ENCODE data around the gene ANO8.
"Not testable (repeated sequence)": the region's sequence is repeated elsewhere in the genome, so short reads cannot be mapped to it uniquely, and the experiment has no call there.

ANO8 gene

DNA sequence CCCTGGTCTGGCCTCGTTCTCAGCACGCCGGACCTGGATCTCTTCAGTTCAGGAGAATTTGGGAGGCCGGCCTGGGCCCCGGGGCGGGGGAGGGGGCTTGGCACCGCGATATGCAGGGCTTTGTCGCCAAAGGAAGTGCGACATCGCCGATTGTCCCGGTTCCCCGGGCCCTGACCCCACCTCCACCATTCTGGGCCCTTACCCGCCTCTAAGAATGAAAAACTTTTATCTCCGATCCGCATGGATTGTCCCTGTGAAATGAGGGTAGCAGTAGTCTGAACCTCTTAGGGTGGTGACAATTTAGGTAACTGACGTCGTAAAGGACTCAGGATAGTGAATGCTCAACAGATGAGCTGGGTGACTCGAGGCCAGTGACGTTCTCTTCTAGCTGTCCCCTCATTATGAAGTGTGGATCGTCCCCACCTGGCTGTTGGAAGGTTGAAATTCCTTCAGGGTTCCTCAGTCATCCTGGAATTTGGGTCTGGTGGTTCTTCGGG is 24.6 kb downstream of the ANO8 start:
- no peak for DNase-seq

DNA sequence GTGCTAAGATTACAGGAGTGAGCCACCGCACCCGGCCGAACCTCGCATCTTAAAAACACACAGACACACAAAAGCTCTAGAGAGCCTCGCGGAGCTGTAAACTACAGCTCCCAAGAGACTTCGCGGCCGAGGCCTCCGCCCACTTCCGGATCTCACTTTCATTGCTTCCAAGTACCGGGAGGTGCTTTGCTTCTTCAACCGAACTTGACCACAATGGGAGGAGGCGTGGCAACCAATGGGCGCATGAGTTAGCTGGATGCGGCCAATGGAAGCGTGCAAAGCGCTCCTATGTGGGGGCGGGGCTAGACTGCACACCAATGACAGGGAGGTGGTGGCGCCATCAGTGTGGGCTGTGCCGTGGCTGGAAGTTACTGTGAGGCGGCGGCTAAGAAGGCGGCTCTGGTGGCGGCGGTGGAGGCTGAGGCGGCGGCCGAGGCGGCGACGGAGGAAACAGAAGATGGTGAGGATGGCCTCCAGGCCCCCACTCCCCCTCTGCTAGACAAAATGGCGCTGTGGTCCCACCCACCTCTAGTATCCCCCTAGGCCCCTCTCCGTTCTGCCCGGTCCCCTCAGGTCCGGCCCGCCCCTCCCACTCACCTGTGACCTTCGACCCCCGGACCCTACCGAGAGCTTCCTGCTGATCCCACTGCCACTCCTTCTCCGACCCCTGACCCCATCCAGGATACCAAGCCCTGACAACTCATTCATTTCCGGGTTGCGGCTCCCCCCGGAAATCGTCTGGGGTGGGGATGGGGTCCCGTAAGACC is 25.3 kb downstream of the ANO8 start, which contains the start of gene DDA1:
DDA1 (plus strand) TSS at position 366 of the 767 bp plus-strand sequence; CDS start at position 458, 92 bp downstream.
- peak; percentile 99 for DNase-seq

DNA sequence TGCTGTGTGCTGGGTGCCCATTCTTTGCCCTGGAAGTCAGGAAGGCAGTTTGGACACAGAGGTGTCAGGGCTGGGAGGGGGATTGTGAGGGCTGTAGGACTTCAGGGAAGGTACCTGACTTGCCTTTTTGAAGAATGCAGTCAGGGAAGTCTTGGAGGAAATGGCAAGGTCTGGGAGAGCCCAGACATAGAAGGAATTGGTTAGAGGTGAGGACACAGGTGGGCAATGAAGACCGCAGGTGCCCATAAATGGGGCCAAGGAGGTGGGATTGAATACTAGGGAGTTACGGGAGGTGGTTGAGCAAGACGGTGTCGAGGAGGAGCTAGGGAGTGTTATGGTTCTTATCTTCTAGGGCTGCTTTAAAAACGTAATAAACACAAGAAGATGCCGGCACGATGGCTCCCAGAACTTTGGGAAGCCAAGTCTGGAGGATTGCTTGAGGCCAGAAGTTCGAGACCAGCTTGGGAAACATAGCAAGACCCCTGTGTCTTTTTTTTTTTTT is 26.7 kb downstream of the ANO8 start:
- no peak for DNase-seq

DNA sequence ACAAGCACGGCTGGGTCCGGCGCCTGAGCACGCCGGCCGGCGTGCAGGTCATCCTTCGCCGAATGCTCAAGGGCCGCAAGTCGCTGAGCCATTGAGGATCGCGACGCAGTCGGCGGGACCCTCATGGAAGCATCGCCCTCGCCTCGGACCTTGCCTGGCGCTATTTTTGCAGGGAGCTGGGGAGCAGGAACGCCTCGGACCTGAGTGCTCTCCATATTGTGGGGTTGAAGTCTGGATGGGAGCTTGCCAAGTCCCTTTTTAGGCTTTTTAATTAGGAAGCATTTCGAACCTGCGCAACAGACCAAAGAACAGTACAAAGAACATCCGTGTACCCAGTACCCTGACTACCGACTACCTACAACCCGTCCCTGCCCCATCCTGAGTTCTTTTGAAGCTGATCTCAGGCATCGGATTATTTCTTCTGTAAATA is 28.4 kb downstream of the ANO8 start:
- DNase-seq = no peak

DNA sequence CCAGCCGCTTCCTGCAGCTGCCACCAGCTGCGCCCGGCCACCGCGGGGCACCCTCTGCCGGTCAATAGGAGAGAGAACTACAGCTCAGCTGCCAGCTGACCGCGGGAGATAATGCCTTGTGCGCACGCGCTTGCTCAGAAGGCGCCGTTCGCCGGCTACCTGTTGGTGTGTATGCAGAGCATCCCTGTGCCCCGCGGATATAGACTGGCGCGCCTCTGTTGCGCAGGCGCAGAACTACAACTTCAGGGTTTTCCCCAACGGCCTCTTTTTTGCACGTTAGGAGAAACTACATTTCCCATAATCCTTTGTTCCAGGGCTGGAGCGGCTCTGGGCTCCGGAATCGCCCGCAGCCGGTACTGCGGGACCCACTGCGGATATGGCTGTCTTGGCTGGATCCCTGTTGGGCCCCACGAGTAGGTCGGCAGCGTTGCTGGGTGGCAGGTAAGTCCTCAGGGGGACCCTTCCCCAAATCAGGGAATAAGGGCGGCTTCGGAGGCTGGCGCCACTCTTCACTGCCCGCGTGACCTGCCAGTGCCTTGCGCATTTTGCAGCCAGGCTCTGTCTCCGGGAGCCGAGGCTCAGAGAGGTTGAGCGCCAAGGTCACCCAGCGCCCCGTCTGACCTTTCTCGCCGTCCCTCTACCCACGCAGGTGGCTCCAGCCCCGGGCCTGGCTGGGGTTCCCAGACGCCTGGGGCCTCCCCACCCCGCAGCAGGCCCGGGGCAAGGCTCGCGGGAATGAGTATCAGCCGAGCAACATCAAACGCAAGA is 29.0 kb downstream of the ANO8 start, which contains the start of gene MRPL34:
MRPL34 (plus strand) TSS at position 356 of the 768 bp plus-strand sequence; CDS start at position 377, 21 bp downstream.
- peak; percentile 89 to 93 for DNase-seq

DNA sequence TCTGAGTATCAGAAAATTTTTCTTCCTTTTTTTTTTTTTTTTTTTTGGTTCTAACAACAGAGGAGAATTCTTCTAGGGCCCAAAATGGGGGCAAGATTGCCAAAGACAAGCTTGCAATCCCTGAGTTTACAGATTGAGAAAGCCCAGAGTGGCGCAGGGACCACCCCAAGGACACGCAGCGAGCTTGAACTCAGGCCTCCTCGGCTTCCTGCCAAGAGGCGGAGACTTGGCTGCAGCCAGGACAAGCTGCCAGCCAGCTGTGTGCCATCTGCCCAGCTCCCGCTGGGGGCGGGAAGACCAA is 29.5 kb downstream of the ANO8 start:
- DNase-seq = no peak

DNA sequence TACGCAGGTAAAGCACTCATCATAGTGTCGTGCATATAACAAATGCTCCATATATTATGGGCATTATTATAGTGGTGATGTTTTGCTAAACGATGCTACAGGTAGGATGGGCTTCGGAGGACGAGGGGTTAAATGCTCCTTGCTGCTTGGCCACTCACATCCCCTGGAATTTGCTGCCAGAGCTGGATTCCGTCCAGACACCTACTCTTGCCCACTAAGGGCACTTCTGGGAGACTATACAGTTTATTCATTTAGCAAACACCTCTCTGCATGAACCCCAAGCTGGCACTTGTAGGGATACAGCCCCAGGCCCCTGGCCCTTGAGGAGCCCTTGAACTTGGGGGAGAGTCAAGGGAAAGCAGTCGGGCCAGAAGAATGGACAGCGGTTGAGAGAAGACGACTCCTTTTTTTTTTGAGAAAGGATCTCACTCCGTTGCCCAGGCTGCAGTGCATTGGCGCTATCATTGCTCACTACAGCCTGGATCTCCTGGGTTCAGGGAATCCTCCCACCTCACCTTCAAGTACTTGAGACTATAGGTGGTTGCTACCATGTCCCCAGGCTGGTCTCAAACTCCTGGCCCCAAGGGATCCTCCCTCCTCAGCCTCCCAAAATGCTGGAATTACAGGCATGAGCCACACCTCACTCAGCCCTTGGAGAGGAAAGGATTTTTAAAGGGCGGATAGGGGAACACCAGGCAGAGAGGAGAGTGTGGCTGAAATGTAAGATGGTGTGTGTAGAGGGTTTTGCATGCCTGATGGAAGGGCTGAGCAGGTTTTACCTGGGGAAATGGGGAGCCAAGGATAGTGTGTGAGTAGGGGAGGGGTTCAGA is 30.1 kb downstream of the ANO8 start:
- DNase-seq = no peak

DNA sequence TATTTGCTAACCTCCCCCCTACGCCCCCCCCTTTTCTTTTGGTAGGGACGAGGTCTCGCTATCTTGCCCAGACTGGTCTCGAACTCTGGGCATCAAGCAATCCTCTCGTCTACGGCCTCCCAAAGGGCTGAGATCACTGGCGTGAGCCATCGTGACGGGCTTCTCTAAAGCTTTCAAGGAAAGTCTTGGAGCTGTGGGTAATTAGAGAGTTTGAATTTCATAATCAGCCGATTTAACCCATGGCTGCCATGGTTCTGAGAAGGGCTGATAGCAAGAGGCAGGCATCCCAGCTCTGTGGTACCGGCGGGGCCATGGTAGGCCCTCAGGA is 30.8 kb downstream of the ANO8 start:
- DNase-seq = no peak

DNA sequence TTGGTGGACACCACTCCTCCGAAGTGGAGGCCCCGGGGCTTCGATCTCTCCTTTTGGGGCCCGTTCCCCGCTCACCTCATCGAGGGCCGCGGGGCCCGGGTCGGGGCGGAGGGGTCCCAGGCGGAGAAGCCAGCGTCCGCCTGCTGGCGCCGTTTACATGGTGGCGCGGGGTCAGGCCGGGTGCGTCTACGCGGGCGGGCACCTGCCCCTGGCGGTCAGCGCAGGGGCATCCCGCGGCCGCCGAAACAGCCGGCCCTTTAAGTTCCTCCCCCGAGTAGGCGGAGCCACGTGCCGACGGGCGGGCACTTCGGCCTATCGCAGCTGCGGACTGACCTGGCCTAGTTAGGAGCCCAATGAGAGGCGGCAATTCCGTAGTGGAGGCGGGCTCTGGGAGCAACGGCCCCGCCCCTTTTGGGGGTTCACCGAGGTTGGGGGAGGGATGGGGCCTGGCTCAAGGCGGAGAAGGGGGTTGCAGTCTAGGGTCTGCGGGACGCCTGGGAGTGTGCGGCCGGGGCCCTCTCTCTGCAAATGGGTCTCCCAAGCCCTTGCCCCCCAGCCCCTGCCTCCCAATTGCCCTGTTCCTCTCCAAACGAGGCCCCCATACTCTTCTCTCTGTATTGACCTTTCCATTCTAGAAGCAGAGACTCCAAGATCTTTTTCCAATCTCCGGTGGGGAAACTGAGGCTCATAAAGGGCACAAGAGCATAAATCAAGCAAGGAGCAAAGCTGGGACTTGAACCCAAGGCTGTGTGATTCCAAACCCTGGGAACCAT is 31.3 kb downstream of the ANO8 start, which contains the start of gene ABHD8:
ABHD8 (minus strand) TSS at position 259 of the 773 bp plus-strand sequence. CDS start 1,809 bp downstream, outside the sequence.
- peak; percentile 91 to 92 for DNase-seq

DNA sequence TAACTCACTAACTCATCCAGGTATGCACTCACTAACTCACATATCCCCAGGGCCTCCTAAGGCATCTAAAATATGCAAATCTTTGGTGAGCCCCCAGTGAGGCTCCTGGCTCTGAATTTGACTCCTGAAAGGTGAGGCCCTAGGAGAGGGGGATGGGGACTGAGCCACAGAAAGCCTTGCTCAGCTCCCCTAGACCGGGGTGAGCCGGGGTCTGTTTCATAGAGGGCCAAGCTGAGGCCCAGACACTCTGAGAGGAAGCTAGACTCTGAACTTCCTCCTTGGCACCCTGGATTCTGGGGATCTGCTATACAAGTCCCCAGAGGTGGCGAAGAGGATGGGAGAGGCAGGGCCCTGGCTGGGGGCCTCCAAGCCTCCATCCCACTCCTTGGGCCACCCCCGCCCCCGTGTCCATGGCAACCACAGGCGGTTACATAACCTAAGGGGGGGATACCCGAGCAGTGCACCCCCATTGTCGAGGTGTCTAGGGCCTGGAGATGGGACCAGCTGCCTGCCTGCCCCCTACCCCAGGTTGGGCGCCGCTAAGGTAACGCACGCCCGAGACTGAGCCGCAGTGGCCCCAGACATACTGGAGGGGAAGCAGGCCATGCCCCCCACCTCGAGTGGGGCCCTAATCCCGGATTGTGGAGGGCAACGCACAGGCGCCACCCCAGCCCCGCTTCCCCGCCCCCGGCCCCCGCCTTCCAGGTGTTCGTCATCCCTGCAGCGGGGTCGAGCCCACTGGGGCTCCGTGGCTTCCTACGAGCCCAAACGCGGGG is 32.1 kb downstream of the ANO8 start:
- DNase-seq = peak; percentile 37

DNA sequence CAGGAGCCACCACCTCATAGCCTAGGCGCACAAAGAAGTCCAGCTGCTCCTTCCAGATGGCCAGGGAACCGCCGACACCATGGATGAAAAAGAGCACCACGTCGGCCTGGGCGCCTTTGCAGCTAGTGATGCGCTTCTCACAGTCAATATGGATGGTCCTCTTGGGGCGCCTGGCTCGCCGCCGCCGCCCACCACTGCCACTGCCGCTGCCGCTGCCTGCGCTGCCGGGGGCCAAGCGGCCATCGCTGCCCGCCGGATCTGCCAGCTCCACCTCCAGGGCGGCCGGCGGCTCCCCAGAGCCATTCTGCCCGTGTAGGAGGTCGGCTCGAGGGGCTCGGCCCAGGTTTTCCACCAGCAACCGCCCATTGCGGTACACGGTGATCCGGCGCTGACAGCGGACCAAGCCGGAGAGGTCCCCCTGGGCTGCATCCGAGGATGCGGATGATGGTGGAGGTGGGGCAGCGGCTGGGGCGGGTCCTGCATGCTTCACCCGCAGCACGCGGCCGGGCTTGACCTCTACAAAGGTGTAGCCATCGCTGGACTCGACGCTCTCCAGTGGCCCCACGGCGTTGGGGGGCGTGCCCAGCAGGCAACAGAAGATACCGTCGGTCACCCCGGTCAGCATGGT is 33.5 kb downstream of the ANO8 start:
- no peak for DNase-seq

DNA sequence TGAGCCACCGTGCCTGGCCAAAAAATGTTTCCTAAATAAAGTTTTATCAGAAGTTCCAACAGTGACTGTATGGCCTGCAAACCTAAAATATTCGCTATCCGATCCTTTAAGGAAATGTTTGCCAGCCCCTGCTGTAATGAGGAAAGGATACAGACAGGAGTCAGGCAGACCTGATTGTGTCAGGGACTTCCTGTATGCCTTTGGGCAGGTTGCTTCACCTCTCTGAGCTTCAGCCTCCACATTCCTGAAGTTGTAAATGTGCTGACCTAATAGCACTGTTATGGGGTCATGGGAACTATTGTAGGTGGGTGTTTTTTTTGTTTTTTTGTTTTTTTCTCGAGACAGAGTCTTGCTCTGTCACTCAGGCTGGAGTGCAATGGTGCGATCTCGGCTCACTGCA is 37.7 kb downstream of the ANO8 start:
- no peak for DNase-seq

DNA sequence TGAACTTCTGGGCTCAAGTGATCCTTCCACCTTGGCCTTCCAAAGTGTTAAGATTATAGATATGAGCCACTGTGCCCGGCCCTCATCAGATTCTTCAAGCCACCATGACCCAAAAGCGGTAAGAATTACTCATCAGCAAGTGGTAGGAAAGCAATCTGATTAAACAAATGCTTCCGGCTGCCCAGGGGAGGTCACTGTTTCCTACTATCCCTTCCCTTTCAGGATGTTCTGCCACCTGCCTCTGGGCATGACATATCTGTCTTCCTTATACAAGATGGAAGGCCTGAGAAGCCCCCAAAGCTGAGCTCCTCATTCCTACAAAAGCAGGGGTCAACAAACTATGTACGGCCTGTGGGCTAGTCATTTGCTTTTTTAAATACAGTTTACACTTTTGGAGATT is 38.4 kb downstream of the ANO8 start:
- no peak for DNase-seq

DNA sequence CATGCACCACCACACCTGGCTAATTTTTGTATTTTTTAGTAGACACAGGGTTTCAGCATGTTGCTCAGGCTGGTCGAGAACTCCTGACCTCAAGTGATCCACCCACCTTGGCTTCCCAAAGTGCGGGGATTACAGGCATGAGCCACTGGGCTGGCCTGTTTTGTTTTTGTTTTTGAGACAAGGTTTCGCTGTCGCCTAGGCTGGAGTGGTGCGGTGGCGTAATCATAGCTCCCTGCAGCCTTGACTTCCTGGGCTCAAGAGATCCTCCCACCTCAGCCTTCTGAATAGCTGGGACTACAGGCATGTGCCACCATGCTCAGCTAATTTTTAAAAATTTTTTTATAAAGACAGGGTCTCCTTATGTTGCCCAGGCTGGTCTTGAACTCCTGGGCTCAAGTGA is 39.1 kb downstream of the ANO8 start:
- DNase-seq = not testable (repeated sequence)

DNA sequence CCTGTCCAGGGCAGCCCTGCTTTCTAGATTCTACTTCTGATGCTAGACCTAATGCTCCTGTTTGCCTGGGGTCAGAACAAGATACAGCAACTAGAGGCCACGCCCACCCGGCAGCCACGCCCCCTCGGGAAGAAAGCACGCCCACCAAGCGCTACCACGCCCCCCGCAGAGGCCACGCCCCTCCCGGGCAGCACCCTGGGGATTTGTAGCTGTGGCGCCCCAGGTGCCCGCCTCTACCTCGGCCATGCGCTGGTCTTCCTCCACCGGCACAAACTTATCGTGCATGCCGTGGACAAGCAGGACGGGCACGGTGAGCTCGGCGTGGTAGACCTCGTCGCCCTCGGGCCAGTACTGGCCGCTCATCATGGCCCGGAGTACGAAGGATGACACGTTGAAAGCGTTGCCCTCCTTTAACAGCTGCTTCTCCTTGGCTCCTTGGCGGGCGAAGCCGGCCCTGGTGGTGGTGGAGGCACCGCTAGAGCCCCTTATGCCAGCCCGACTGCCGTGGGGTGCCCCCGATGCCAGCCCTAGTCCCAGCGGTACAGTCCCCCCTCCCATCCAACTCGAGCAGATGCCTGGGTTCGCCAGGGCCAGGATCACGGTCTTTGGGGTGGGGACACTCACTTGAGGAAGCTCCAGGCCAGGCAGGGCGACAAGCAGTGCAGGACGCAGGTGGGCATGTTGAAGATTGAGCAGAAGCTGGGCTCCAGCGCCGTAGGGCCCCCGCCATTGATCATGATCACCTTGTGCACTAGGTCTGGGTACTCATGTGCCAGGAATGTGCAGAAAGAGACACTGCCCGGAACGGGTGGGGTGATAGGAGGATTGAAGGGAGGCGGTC is 40.4 kb downstream of the ANO8 start:
- peak; percentile 32 to 50 for DNase-seq

DNA sequence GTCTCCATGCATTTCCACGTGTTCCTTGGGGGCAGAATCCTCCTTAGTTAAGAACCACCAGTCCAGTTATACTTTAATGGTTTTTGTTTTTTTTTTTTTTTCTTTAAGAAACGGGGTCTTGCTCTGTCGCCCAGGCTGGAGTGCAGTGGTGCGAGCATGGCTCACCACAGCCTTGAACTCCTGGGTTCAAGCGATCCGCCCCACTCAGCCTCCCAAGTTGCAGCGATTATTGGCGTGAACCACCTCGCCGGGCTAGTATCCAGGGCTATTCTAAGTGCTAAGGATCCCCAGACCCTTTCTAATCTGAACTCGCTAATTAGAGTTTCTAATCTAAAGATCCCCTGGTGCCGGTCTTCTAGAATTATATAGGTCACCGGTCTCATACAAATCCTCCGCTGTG is 41.0 kb downstream of the ANO8 start:
- no peak for DNase-seq

DNA sequence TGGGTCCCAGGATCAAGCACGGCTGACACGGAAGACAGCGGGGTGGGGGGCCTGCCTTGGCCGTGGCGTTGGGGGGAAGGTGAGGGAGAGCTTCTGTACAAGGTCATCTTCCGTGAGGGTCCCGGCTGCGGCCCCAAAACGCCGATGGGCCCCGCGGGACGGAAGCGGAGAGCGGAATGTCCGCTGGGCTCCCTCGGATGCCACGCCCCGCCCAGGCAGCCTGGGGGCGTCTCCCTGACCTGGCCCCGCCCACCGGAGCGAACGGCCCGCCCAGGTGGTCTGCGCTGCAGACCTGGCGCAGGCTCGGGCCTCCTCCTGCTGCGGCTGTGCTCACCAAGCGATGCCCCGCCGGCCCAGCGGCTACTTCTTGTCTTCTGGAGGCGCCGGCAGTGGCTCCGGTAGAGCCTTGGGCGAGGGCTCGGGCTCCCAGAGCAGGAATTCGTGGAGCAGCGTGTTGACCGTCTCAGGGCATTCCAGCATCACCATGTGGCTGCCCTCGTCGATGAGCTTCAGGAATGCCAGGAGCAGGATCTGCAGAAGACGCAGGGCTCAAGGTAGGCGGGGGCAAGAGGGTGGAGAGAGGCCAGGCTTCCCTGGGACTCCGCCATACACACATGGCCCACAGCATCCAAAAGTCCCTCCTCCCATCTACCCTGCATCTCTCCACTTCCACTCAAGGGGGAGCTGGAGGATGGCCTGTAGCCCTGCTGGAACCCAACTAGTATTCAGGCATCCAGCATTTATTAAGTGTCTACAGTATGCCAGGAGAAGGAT is 42.2 kb downstream of the ANO8 start:
- DNase-seq = peak; percentile 72 to 75

DNA sequence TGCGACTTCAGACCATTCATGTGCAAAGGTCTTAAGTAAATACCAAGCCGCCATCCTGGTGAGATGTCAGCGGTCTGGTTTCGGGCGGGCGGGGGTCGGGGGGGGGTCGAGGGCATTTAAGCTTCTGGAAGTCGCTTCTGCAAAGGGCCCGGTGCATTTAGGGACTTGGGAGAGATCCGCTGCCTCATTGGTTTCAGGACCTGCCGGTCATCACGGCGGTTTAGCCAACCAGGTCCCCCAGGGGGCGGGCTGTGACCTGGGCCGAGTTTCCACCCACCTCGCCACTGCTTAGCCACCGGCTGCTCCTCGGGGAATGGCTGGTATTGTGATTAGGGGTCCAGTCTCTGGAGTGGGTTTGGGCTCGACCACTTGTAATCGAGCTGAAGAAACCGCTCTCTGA is 45.2 kb downstream of the ANO8 start:
- peak in 1 of 2 donors; percentile 23 for DNase-seq

DNA sequence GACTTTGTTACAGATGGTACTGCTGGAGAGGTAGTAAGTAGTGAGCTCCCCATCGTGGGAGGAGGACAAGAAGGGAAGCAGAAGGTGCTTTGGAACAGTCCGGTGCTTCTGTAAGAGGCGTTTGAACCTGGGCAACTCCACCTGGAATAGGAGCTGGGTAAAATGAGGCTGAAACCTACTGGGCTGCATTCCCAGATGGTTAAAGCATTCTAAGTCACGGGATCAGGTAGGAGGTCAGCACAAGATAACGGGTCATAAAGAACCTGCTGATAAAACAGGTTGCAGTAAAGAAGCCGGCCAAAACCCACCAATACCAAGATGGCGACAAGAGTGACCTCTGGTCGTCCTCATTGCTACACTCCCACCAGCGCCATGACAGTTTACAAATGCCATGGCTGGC is 47.9 kb downstream of the ANO8 start:
- no peak for DNase-seq

Data from activated CD4-positive, alpha-beta T cell treated with anti-CD3 and anti-CD28 coated beads for 4 hours (primary cell).